Measurements from ENCODE around the gene MRPL17.
"Not testable (repeated sequence)": the region's sequence is repeated elsewhere in the genome, so short reads cannot be mapped to it uniquely, and the experiment has no call there.

The MRPL17 gene

DNA sequence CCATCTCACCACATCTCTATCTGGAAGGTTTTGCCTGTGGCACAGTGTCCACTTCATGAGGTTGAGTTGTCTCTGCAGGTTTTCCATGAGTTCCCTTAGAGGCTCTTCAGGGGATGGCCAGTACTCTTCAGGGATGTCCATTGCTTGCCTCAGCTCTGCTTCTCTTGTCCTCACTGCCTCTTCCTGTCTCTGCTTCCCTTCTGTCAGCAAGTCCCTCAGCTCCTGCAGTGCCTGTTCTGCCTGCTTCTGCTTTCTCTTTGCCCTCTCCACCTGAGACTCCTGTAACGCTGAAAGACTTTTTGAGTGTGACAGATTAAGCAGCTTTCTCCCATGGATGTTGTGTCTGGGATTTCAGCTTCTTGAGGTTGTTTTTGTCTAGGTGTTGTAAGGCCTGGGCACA is 38.2 kb upstream of the MRPL17 start:
- Histone ChIP-seq H3K79me2 (ENCODE audit: low read length) (no peaks in the 10 kb centered on the region), H4K20me1 (ENCODE audit: insufficient read depth, low read length) (no peaks in the 10 kb centered on the region), H3K27me3 (ENCODE audit: low read depth, low read length) (peaks cover 10% of the 10 kb centered on the region), H2AFZ (ENCODE audit: low read depth, low read length) (no peak overlapping the region), H3K4me2 (ENCODE audit: low read length) (no peak overlapping the region), H3K9ac (ENCODE audit: low read length) (no peak overlapping the region), H3K27ac (ENCODE audit: low read length) (no peak overlapping the region), H3K4me1 (ENCODE audit: low read length) (no peaks in the 10 kb centered on the region), H3K36me3 (replicated peaks; ENCODE audit: low read depth, low read length) (no peaks in the 10 kb centered on the region), H3K9me3 (ENCODE audit: insufficient read depth, low read length) (no peaks in the 10 kb centered on the region), H3K4me3 (ENCODE audit: low read length) (no peak overlapping the region)
- TF ChIP-seq EZH2phosphoT487 (IDR thresholded peaks at IDR 0.05; ENCODE audit: low read depth) = no peak
- TF ChIP-seq, protein P1, sequence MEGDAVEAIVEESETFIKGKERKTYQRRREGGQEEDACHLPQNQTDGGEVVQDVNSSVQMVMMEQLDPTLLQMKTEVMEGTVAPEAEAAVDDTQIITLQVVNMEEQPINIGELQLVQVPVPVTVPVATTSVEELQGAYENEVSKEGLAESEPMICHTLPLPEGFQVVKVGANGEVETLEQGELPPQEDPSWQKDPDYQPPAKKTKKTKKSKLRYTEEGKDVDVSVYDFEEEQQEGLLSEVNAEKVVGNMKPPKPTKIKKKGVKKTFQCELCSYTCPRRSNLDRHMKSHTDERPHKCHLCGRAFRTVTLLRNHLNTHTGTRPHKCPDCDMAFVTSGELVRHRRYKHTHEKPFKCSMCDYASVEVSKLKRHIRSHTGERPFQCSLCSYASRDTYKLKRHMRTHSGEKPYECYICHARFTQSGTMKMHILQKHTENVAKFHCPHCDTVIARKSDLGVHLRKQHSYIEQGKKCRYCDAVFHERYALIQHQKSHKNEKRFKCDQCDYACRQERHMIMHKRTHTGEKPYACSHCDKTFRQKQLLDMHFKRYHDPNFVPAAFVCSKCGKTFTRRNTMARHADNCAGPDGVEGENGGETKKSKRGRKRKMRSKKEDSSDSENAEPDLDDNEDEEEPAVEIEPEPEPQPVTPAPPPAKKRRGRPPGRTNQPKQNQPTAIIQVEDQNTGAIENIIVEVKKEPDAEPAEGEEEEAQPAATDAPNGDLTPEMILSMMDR (IDR thresholded peaks at IDR 0.05; ENCODE audit: low read depth, low read length) = no peak

DNA sequence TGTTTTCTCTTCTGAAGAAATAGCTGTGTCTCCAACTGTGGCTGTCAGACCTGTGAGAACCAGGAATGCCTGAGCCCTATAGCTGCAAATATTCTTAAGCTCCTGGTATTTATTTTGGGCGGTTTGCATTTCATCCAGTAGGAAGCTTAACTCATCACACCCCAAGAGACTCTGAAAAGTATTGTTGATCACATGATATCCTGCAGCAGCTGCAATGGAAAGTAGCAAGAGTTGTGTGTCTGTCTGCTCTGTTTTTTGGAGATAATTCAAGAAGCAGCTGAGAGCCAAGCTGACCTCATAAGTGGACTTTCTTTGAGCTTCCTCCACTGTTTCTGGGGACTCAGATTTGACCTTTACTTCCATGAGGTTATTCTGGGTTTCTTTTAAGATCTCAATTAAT is 36.4 kb upstream of the MRPL17 start:
- Histone ChIP-seq H3K9me3 (ENCODE audit: insufficient read depth, low read length) (no peaks in the 10 kb centered on the region), H3K4me1 (ENCODE audit: low read length) (no peaks in the 10 kb centered on the region), H3K79me2 (ENCODE audit: low read length) (no peaks in the 10 kb centered on the region), H3K4me3 (ENCODE audit: low read length) (no peak overlapping the region), H3K4me2 (ENCODE audit: low read length) (no peak overlapping the region), H3K9ac (ENCODE audit: low read length) (no peak overlapping the region), H2AFZ (ENCODE audit: low read depth, low read length) (no peak overlapping the region), H3K27ac (ENCODE audit: low read length) (no peak overlapping the region), H3K27me3 (ENCODE audit: low read depth, low read length) (peaks cover 19% of the 10 kb centered on the region), H4K20me1 (ENCODE audit: insufficient read depth, low read length) (no peaks in the 10 kb centered on the region), H3K36me3 (replicated peaks; ENCODE audit: low read depth, low read length) (no peaks in the 10 kb centered on the region)
- TF ChIP-seq, protein P1 (IDR thresholded peaks at IDR 0.05; ENCODE audit: low read depth, low read length) = no peak
- TF ChIP-seq EZH2phosphoT487 (IDR thresholded peaks at IDR 0.05; ENCODE audit: low read depth) = no peak

DNA sequence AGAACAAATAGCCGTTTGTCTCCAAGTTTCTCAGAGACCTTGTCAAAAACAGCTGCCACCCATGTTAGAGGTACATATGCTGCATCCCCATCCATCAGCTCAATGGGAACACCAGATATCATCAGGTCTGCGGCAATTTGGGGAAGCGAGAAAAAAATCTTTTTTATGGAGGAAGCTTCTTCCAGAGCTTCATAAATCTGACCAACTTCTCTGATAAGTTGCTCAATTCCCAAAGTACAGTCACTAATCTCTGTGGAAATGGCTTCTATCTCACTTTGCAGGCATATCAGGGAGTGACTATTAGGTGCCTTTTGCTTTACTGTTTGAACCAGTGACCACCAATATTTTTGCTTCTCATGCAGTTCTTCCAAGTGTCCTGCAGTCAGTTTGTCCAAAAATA is 34.3 kb upstream of the MRPL17 start:
- H3K9ac ChIP-seq (ENCODE audit: low read length) = no peak overlapping the region
- no peaks in the 10 kb centered on the region for H3K36me3 ChIP-seq (replicated peaks; ENCODE audit: low read depth, low read length)
- TF ChIP-seq EZH2phosphoT487 (IDR thresholded peaks at IDR 0.05; ENCODE audit: low read depth) = no peak

DNA sequence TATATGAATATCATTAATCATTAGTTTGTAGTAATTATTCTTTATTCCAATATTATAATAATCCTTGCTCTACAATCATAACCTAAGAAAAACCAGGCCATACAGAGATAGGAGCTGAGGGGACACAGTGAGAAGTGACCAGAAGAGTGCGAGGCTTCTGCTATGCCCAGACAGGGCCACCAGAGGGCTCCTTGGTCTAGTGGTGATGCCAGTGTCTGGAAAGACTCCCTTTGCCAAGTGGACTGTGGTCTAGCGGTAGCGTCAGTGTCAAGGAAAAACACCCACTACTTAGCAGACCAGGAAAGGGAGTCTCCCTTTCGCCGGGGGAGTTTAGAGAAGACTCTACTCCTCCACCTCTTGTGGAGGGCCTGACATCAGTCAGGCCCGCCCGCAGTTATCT is 28.4 kb upstream of the MRPL17 start:
- H4K20me1 ChIP-seq (ENCODE audit: insufficient read depth, low read length); H2AFZ ChIP-seq (ENCODE audit: low read depth, low read length); H3K79me2 ChIP-seq (ENCODE audit: low read length); H3K4me3 ChIP-seq (ENCODE audit: low read length); H3K4me2 ChIP-seq (ENCODE audit: low read length); H3K4me1 ChIP-seq (ENCODE audit: low read length); H3K9ac ChIP-seq (ENCODE audit: low read length); H3K9me3 ChIP-seq (ENCODE audit: insufficient read depth, low read length); H3K27ac ChIP-seq (ENCODE audit: low read length); H3K36me3 ChIP-seq (replicated peaks; ENCODE audit: low read depth, low read length): not testable (repeated sequence)
- TF ChIP-seq, protein P1 (IDR thresholded peaks at IDR 0.05; ENCODE audit: low read depth, low read length) = peak; percentile 32
- peaks cover 13% of the 10 kb centered on the region for H3K27me3 ChIP-seq (ENCODE audit: low read depth, low read length)

More for the DNA sequence above, 34.3 kb upstream of the MRPL17 start:
- Histone ChIP-seq H2AFZ (ENCODE audit: low read depth, low read length) (no peak overlapping the region), H3K27ac (ENCODE audit: low read length) (no peak overlapping the region), H3K9me3 (ENCODE audit: insufficient read depth, low read length) (no peaks in the 10 kb centered on the region), H3K27me3 (ENCODE audit: low read depth, low read length) (peaks cover 21% of the 10 kb centered on the region), H3K4me1 (ENCODE audit: low read length) (no peaks in the 10 kb centered on the region), H3K4me3 (ENCODE audit: low read length) (no peak overlapping the region), H3K4me2 (ENCODE audit: low read length) (no peak overlapping the region), H3K79me2 (ENCODE audit: low read length) (no peaks in the 10 kb centered on the region), H4K20me1 (ENCODE audit: insufficient read depth, low read length) (no peaks in the 10 kb centered on the region)

DNA sequence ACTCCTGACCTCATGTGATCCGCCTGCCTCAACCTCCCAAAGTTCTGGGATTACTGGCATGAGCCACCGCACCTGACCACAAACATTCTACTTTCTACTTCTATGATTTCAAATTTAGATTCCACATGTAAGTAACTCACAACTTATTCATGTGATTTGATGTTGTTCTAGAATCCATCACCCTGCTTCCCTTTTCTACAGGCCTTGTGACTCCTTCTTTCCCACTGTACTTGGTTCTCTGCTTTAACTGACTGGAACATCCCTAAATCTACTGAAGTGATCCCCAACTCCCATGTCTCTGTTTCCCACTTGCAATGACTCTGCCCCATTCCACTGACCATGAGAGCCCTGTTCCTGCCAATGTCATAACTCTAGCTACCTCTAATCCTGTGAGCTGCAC is 25.7 kb upstream of the MRPL17 start:
- no peaks in the 10 kb centered on the region for H3K79me2 ChIP-seq (ENCODE audit: low read length)
- H3K9ac ChIP-seq (ENCODE audit: low read length) = no peak overlapping the region
- H3K27ac ChIP-seq (ENCODE audit: low read length) = no peak overlapping the region
- H2AFZ ChIP-seq (ENCODE audit: low read depth, low read length) = no peak overlapping the region
- no peak overlapping the region for H3K4me2 ChIP-seq (ENCODE audit: low read length)
- H3K4me3 ChIP-seq (ENCODE audit: low read length) = no peak overlapping the region
- no peaks in the 10 kb centered on the region for H4K20me1 ChIP-seq (ENCODE audit: insufficient read depth, low read length)
- H3K9me3 ChIP-seq (ENCODE audit: insufficient read depth, low read length) = no peaks in the 10 kb centered on the region
- no peaks in the 10 kb centered on the region for H3K27me3 ChIP-seq (ENCODE audit: low read depth, low read length)
- H3K36me3 ChIP-seq (replicated peaks; ENCODE audit: low read depth, low read length) = no peaks in the 10 kb centered on the region
- H3K4me1 ChIP-seq (ENCODE audit: low read length) = peaks cover 10% of the 10 kb centered on the region
- no peak for TF ChIP-seq EZH2phosphoT487 (IDR thresholded peaks at IDR 0.05; ENCODE audit: low read depth)
- TF ChIP-seq, protein P1 (IDR thresholded peaks at IDR 0.05; ENCODE audit: low read depth, low read length) = no peak

All from OCI-LY3 (cell line).